Activated naive CD4-positive, alpha-beta T cell treated with anti-CD3 and anti-CD28 coated beads, Interleukin-2, amount 50 U/mL, for 16 hours (primary cell): ENCODE results near the gene SASH1.

Experiments
- DNase-seq: peaks from one replicate; pipeline ENCODE4 v3.0.0-alpha.2; 2020

Gene SASH1

DNA sequence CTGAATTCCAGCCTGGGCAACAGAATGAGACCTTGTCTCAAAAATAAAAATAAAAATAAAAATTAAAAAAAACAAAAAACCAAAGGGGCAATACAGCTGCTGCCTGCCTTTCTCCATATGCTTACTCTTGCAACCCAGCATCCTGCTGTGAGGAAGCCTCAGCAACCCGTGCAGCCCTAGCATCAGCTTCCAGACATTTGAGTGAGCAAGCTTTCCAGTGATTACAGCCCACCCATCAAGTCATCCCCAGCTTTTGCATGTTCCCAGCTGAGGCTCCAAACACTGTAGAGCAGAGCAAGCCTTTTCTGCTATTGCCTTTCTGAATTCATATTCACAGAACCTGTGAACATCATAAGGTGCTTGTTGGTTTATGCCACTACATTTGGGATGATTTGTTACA lies 93.8 kb downstream of the SASH1 start:
- no peak for DNase-seq

DNA sequence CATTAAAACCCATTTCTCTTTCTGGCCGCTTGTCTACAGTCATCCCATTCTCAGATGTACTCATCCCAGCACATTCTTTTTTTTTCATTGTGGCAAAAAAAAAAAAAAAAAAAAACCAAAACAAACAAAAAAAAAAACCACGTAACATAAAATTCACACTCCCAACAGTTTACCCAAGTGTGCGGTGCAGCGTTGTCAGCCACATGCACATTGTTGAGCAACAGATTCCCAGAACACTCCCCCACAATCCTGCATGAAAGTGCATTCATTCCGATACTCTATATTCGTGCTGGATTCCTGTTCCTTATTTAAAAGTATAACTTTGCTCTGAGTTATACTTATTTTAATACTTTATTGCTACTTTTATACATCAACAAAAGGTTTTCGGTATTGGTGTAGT lies 96.0 kb downstream of the SASH1 start:
- DNase-seq, result no peak

DNA sequence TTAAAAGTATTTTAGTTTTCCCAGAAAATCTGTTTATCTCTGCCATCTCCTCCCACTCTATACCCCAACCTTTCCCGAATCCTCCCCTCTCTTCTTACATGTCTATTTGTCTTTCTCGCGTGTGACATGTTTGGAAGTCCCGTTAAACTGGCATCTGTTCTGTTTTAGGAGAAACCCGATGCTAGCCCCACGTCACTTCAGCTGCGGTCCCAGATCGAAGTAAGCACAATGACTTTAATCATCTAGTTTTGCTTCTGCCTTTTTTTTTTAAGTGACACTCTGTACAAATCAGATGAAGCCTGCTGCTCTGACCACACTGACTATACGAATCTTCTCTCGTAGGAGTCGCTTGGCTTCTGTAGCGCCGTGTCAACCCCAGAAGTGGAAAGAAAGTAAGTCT lies 97.4 kb downstream of the SASH1 start:
- DNase-seq, result no peak

DNA sequence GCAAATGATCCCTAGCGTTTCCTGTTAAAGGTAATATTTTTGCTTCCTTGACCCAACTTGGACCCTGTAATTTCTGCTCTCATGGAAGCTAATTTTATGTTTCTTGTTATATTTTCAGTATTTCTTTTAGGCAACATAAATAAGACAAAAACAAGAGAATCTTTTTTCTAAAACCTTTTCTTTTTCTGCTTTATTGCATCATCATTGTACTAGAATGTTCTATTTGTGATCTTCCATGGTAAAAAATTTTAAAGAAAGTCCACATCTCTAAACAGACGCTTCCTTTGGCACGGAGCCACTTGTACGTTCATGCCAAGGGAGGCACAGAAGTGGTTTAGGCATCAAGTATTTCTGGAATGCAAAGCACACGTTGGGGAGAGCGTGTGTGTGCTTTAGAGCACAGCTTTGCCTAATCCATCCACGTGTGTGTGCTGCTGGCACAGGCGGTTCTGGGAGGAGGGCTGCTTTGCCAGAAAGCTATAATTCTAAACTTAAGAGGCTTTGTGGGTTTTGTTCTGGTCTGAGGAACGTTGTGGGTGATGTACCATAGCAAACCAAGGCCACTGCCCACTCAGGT lies 98.3 kb downstream of the SASH1 start:
- DNase-seq, result no peak

DNA sequence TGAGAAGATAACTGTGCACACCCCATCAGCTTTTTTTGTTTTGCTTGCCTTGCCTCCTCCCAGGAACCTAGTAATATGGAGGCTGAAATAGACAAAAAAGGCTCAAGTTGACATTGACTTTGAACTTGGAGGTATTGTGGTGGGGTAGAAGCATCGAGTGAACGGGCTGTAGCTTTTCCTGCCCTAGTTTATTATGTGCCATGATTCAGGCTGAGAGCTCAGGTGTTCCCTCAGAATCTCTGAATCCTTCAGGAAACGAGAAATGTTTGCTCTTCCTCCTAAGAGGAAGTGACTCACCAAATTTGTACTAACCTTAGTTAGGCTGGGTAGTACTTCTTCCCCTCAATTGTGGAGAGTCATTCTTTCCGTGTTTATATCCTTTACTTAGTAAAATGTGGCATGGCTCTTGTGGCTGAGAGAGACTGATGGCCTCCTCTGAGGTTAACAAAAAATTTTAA lies 98.8 kb downstream of the SASH1 start:
- DNase-seq, result no peak

DNA sequence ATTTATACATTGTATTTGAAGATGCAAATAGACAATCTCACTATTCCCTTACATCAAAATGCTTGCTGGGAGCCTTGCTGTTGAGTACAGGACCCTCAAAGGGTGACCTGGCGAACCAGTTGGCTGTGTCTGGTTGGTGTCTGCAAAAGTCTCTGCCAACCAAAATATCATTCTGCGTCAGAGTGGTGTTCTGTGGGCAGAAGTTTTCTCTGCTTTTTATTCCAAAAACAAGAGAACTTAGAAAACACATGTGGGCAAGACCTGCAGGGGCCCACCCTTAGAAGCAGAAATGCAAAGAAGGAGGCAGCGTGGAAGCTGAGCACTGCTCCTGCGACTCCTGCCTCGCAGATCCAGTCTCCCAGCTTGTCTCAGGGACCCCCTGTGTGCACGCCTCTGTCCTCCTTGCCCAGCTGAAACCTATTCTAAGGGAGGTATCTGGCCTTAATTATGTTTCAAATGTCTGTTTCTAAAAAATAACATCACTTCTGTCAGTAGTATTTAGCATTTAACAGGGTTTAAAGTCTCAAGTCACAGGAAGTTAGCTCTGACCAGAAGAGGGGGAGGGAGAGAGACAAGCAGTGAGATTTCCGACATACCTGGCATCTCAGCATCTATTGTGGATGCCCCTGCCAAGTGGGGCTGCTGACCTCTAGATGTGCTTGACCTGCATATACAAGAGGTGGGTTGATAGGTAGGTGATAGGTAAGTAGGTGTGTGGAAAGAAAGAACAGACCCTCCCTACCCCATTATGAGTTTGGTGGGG lies 101.3 kb downstream of the SASH1 start:
- no peak for DNase-seq

DNA sequence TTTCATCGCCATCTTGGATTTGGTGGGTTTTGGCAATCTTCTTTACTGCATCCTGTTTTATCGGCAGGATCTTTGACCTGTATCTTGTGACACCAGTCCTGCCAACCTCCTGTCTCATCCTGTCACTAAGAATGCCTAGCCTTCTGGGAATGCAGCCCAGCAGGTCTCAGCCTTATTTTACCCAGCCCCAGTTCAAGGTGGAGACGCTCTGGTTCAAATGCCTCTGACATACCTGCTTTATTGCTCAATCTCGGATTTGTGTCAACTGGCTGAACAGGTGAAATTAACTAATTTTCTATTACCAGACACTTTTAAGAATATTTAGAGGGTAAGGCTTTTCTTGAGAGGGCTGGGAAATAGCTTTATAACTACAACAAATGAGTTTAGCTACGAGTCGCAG lies 102.5 kb downstream of the SASH1 start:
- no peak for DNase-seq

DNA sequence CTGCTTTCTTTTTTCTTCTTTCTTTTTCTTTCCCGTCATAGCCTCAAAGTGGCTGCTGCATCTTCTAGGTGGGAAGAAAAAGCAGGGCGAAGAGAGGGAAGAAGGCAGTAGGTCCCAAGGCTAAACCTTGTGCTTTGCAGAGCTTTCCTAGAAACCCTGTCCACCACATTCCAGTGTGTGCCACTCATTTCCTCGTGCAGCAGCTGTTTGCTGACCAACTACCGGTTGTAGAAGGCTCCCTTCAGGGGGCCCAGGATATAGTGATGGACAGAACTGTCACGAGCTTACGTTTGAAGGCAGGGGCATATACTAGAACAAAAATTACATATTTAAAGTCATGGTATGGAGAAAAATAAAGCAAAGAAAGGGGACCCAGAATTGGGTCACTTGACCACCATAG lies 103.0 kb downstream of the SASH1 start:
- DNase-seq, result no peak

DNA sequence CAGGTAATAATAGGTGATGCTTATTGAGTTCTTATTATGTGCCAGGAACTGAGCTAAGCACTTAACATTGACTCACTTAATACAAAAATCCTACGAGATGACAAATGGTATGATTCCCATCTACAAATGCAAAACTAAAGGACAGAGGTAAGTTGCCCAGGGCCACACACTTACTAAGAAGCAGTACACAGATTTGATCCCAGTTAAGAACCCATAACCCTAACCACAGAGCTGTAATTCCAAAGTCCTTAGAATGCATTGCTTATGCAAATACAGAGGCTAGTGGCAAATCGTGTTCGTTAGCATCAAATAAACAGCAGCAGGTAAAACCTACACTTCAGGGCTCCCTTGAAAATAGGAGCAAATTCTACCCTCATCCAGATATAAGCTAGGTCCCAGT lies 104.0 kb downstream of the SASH1 start:
- DNase-seq, result no peak

DNA sequence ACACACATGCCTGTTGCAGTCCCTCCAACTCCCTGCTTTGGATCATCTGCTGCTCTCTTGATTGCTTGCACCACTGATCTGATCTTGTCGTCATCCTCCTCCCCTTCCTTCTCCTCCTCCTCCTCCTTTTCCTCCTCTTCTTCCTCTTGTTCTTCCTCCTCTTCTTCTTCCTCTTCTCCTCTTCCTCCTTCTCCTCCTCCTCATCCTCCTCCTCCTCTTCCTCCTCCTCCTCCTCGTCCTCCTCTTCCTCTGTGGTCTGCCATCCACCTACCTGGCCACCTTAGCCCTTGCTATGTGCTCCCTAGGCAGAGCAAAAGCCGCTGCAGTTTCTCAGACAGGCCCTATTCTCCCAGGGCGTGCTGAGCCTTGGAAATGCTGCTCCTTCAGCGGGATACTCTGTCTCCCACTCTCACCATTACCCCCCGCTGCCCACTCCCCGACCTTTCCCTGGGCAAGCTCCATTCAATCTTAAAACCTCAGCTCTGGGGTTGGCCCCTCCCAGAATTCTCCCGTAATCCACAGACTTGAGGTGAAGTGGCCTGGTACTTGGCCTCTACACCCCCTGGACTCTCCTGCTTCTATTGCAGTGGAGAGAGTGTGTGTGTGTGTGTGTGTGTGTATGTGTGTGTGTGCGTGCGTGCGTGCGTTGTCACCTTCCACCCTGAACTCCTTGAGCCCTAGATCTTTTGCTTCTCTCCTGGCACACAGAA lies 105.0 kb downstream of the SASH1 start:
- DNase-seq, result no peak

DNA sequence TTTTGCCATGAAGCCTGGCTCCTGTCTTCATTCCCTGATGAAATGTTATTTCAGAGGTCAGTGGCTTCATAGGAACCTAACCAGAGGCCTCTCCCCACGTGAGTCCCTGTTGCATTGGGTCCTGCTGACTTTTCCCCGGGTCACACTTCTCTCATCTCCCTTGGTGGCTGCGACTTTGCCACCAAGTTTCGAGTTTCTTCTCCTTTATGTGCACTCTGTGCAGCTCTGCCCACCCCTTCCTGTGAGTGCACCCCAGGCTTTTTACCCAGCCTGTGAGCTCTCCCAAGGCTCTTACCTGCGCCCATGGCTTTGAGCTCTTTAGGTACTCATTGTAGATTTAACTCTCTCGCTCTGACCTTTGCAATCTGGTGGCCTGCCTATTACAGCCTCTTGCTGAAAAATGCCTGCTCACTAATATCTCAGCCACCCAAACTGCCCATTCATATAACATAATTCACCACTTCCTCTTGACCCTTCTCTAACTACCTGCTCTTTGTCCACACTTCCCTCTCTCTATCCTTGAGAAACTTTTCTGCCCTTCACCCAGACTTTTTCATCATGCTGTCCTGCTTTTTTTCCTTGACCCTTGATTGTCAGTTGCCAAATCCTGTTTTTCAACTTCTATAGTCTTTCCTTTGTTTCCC lies 105.9 kb downstream of the SASH1 start:
- DNase-seq, result no peak

DNA sequence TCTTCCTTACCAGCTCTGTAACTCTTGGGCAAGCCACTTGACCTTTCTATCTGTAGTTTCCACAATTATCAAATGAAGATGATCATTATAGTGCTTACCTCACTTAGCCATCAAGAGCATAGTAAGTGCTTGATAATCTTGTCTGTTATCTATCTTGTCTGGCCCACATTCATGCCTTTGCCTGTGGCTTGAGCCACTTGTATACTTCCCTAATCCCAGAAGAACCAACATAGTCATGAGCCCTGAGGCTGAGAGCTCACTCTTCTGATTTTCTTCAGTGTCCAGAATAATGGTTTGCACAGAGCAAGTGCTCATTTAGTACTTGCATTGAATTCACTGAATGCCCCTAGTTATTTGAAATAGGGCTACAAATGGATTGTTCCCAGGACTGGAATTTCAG lies 108.2 kb downstream of the SASH1 start:
- no peak for DNase-seq

DNA sequence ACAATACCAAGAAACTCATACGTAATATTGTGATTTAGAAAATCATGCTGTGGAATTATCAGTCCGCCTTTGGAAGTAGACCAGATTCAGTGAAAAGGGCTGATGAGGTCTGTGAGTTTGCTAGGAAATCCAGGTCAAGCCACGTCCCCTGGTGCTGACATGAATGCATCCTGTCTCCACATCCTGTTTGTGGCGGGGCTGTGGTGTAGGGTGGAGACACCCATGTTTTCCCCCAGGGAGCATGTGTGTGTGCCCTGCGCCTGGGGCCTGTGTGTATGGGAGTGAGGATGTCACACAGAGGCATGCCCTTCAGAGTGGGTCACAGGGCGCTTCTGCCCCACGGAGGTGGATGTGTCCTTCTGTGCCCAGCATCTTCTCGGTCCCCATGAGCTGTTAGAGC lies 109.1 kb downstream of the SASH1 start:
- DNase-seq, result no peak

DNA sequence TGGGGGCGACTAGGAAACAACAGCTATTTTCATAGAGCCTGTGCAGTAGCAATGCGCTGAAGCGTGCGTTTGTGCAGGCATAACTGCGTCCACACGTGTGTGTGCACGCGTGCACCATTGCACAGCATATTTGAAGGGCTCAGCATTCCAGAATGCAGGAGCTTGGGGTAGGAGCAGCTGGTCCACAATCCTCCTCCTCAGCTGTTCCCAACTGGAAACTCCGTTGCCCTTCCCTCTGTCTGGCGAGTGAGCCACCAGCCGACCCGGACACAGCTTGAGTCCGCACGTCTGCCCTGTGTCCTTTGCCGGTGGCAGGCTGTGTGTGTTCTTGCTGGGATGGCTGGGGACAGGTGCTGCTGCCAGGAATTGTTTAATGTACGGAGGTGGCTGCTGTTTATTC lies 110.2 kb downstream of the SASH1 start:
- DNase-seq, result no peak

DNA sequence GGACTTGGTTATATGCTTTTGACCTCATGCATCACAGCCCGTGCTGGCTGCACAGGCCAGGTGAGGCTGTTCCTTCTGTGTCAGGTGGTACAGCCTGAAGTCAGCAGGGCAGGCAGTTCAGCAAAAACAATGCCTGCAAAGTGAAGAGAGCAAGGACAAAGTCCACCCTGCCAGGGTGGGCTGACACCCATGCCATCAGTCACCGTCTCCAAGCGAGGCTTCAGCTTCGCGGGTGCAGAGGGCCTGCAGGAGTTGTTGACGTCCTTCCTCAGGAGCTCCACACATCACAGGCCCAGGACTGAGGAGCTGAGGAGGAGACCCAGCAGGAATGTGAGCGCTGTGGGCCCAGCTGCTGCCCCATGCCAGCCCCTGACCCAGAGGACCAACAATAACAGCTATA lies 111.3 kb downstream of the SASH1 start:
- no peak for DNase-seq

DNA sequence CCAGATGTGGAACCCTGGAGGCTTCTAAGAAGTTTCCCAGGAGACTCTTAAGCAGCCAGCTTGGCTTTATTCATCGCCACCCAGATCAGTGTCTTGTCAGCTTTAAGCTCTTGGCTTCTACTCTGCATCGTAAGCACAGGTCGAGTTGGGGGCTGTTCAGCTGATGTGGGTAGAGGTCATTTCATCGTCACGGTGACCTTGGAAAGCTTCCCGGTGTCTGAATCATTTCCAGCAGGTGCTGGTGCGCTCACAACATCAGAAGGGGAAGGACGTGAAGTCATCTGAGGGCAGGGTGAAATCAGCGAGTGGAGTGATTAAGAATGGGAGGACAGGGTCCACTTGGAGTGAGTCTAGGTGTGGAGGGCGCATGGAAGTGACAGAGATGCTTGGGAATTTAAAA lies 112.6 kb downstream of the SASH1 start:
- no peak for DNase-seq

DNA sequence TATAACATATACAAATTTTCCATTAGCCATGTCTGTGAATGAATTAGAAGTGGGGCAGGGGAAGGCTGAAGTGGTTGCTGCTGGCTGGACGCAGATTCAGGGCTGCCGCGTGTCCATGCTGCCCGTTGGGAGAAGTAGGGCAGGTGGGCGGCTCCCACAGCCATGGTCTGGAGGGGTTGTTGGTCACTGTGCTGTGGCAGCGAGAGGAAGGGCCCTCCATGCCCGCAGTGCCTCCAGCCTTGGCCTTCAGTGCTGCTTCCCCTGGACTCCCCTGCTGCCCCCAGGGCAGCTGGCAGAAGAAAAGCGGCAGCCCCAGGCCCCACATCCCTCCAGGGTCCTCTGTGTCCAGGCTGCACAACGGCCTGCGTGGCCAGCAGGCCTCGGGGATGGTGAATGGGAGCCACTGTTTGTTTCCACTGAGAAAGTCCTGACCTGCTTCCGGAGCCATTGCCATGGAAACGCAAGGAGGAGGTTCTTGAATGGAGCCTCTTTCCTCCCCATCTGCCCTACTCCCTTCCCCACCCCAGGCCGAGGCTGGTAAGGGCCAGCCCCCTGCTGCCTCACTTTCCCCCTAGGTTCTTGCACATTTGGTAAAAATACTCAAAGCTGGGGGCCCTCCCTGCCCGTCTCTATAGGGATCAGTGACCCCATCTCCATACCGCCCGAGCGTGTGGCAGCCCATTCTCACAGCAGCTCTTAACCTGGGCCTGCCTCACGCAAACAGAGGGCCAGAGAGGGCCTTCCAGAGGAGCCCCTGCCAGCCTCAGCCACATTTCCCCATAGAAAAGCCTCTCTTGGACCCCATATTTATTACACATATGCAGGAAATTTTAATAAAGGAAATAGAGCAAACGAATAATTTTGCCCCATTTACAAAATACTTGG lies 113.3 kb downstream of the SASH1 start:
- no peak for DNase-seq

DNA sequence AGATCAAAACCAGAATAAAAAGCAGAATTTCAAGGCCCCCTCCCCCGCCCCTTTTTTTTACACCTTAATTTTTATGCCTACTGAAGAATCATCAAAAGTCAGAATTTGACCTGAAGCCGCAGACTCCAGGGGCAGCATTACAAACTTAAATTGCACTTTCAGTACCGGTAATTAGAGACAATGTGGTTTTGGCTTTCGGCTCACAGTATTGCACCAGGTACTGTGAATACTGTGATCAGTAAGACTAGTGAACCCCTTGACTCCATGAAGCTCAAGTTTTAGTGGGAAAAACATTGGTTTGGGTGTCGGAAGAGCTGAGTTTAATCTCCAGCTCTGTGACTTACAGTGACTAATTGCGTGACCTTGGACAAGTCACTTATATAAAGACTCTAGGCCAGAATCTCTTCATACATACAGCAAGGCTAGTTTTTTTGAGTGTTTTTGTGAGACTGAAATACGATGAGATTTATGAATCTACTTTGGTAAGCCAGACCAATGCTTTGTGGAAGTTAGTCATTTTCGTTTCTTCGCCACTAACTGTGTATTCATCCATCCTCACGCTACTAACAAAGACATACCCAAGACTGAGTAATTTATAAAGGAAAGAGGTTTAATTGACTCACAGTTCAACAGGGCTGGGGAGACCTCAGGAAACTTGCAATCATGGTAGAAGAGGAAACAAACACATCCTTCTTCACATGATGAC lies 114.7 kb downstream of the SASH1 start:
- DNase-seq, result no peak

DNA sequence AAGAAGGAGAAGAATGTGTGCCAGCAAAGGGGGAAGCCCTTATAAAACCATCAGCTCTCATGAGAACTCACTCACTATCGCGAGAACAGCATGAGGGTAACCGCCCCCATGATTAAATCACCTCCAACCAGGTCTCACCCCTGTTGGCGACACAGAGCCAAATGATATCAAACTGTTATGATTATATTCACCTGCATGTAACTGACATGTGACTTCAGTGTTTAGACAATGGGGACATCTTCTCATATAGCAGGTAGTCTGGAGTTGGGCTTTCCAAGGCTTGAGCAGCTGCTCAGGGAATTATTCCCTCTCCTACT lies 115.2 kb downstream of the SASH1 start:
- DNase-seq, result no peak

DNA sequence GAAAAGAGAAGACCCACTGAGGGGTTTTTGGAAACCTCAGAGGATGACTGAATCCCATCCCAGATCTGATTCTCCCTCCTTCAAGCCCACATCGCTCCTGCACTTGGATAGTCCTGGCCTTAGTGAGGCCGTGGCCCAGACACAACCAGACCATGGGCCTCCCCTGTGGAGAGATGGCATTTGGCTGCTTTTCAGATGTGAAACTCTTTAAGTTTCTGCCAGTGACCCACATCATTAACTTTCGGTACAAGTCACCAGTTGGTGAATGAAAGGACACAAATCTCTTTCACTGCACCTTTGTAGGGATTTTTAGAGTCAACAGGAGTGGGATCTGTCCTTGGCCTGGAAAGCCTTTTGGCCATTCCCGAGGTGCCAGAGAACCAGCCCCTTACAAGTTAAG lies 116.6 kb downstream of the SASH1 start:
- no peak for DNase-seq

DNA sequence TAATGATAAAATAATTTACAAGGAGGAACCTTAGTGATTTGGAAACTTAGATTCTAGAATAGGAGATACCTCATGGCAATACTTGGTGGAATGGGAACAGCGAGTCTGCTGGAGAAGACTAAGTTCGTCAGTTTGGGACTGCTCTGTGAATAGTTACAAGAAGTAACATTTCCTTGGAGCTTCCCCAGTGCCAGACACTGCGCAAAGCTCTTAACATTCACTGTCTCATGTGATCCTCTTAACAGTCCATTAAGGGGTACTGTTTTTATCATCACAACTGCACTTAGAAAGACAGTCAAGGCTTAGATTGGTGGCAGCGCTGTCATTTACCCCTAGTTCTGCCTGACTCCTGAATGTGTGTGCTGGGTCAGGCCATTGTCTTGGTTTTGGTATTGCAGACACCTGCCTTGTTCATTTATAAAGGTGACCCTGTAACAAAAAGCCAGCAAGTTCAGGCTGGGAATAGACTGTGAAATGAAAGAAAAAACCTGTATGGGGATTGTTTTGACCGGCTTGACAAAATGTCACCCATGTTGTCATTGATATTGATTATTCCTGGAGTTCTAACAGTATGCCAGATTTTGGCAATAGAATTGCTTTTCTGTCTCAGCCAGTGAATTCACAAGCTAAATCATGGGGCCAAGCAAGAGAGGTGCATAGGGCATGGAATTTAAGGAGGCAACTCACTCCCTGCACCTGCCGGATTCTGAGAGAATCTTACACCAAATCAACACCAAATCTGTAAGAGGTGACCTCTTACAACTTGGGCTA lies 118.4 kb downstream of the SASH1 start:
- DNase-seq, result no peak
